ENCODE measurements around the gene OXCT1. TPM values are rescaled to one million over a fixed set of nuclear protein-coding genes. Genes with fewer than 3 reads are reported as not detected.

Gene OXCT1
- total RNA-seq, 1 experiment from 2014 or later, result 14.2 TPM

DNA sequence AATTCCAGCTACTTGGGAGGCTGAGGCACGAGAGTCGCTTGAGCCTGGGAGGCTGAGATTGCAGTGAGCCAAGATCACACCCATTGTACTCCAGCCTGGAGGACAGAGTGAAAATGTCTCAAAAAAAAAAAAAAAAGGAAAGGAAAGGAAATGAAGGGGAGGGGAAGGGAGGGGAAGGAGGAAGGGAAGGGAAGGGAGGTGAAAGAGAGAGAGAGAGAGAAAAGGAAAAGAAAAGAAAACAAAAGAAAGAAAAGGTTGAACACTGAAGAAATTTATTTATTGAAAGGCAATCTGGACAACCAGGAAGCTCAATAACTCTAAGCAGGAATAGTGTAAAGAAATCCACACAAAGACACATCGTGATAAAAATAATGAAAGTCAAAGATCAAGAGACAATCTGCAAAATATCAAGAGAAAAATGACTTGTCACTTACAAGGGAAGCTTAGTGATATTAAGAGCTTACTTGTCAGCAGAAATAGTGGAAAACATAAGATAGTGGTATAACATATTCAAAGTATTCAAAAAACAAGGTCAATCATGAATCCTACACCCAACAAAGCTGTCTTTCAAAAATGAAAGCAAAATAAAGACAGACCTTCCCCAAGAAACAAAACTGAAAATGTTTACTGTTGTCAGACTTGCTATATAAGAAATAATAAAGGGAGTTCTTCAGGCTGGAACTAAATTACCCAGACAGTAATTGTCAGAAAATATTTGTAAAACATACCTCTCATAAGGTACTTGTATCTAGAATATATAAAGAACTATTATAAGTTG is 23.0 kb upstream of the OXCT1 start:
- Mint-ChIP-seq H3K27me3 (ENCODE audit: unreplicated experiment) (peaks cover 32% of the 10 kb centered on the region), H3K4me1 (ENCODE audit: low read depth, unreplicated experiment) (peaks cover 12% of the 10 kb centered on the region), H3K27ac (ENCODE audit: unreplicated experiment) (no peak overlapping the region), H3K9me3 (ENCODE audit: low read depth, unreplicated experiment) (peaks cover 2% of the 10 kb centered on the region), H3K4me3 (ENCODE audit: low read depth, unreplicated experiment) (no peak overlapping the region), H3K36me3 (ENCODE audit: insufficient read depth, unreplicated experiment) (no peaks in the 10 kb centered on the region)
- intact Hi-C loops (cut with micrococcal nuclease; ENCODE audit: unreplicated experiment), result no loop called here
- TF ChIP-seq, protein P1, sequence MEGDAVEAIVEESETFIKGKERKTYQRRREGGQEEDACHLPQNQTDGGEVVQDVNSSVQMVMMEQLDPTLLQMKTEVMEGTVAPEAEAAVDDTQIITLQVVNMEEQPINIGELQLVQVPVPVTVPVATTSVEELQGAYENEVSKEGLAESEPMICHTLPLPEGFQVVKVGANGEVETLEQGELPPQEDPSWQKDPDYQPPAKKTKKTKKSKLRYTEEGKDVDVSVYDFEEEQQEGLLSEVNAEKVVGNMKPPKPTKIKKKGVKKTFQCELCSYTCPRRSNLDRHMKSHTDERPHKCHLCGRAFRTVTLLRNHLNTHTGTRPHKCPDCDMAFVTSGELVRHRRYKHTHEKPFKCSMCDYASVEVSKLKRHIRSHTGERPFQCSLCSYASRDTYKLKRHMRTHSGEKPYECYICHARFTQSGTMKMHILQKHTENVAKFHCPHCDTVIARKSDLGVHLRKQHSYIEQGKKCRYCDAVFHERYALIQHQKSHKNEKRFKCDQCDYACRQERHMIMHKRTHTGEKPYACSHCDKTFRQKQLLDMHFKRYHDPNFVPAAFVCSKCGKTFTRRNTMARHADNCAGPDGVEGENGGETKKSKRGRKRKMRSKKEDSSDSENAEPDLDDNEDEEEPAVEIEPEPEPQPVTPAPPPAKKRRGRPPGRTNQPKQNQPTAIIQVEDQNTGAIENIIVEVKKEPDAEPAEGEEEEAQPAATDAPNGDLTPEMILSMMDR (IDR thresholded peaks at IDR 0.05; ENCODE audit: unreplicated experiment), result no peak
- CTCF ChIA-PET, result interaction anchor here (0.7 kb wide), 1 partner anchor 11 kb away, joined by 3 read pairs; the partner anchor contains the start of gene RIMOC1
- BruUV-seq (replicated peaks), result no TSS peak
- DNase-seq, result no peak

DNA sequence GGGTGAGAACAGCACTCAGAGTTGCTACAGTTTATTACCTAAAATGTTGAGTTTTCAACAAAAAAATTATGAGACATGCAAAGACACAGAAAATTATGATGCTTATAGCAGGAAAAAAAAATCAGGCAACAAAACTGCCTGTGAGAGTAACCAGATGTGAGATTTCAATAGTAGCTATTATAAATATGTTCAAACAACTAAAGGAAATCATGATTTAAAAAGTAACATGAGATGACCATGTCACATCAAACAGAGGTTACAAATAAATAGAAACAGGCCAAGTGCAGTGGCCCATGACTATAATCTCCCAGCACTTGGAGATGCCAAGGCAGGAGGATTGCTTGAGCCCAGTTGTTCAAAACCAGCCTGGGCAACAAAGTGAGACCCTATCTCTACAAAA is 21.8 kb upstream of the OXCT1 start:
- no peaks in the 10 kb centered on the region for H3K36me3 Mint-ChIP-seq (ENCODE audit: insufficient read depth, unreplicated experiment)
- intact Hi-C loops (cut with micrococcal nuclease; ENCODE audit: unreplicated experiment), result no loop called here
- CTCF ChIA-PET, result no interaction called here
- H3K4me1 Mint-ChIP-seq (ENCODE audit: low read depth, unreplicated experiment), result peaks cover 12% of the 10 kb centered on the region
- DNase-seq, result no peak
- H3K4me3 Mint-ChIP-seq (ENCODE audit: low read depth, unreplicated experiment), result no peak overlapping the region
- H3K9me3 Mint-ChIP-seq (ENCODE audit: low read depth, unreplicated experiment), result peaks cover 2% of the 10 kb centered on the region
- no TSS peak for BruUV-seq (replicated peaks)
- no peak overlapping the region for H3K27ac Mint-ChIP-seq (ENCODE audit: unreplicated experiment)
- TF ChIP-seq, protein P1 (IDR thresholded peaks at IDR 0.05; ENCODE audit: unreplicated experiment), result no peak
- peaks cover 20% of the 10 kb centered on the region for H3K27me3 Mint-ChIP-seq (ENCODE audit: unreplicated experiment)

DNA sequence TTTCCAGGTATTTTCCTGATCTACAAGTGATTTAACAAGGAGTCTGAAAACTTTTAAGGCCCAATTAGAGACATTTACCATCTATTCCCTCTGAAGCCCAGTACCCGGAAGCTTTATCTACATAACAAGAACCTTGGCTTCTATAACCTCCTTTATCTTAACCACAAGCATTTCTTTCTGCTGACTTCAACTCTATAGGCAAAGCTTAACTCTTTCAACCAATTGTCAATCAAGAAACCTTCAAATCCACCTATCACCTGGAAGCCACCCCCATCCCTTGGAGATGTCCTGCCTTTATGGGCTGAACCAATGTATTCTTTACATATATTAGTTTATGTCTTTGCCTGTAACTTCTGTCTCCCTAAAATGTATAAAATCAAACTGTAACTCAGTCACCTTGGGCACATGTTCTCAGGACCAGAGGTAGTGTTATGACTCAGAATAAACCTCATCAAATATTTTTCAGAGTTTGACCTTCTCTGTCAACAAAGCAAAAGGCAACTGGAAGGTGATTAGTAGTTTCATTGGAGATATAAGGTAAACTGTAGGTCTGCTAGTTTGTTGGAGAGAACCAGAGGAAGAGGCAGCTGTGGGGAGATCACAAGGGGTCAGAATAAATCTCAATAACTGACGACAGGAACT is 21.0 kb upstream of the OXCT1 start:
- H3K4me1 Mint-ChIP-seq (ENCODE audit: low read depth, unreplicated experiment), result peaks cover 12% of the 10 kb centered on the region
- no peak overlapping the region for H3K27ac Mint-ChIP-seq (ENCODE audit: unreplicated experiment)
- H3K9me3 Mint-ChIP-seq (ENCODE audit: low read depth, unreplicated experiment), result peaks cover 2% of the 10 kb centered on the region
- no peak for DNase-seq
- H3K27me3 Mint-ChIP-seq (ENCODE audit: unreplicated experiment), result peaks cover 11% of the 10 kb centered on the region
- no peaks in the 10 kb centered on the region for H3K36me3 Mint-ChIP-seq (ENCODE audit: insufficient read depth, unreplicated experiment)
- TF ChIP-seq, protein P1 (IDR thresholded peaks at IDR 0.05; ENCODE audit: unreplicated experiment), result no peak
- no TSS peak for BruUV-seq (replicated peaks)
- intact Hi-C loops (cut with micrococcal nuclease; ENCODE audit: unreplicated experiment), result no loop called here
- H3K4me3 Mint-ChIP-seq (ENCODE audit: low read depth, unreplicated experiment), result no peak overlapping the region
- CTCF ChIA-PET, result no interaction called here

DNA sequence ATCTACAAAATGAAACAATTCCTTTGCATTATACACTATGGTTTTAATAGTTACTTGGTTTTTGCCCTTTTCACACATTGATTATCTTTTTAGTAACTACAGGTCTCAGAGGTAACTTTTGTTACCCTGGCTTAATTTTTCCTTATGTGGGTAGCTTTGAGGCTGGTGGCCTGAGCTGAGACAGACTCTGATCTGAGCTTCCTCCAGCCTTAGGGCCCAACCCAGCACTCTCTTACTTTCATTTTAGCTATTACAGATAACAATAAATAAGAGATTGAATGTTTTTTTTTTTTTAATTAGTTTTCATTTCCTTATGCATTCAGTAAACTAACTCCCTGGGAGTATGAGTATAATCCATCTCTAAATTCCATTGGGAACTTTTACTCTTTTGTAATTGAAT is 15.1 kb upstream of the OXCT1 start:
- no peaks in the 10 kb centered on the region for H3K36me3 Mint-ChIP-seq (ENCODE audit: insufficient read depth, unreplicated experiment)
- no peak for DNase-seq
- H3K4me1 Mint-ChIP-seq (ENCODE audit: low read depth, unreplicated experiment), result no peaks in the 10 kb centered on the region
- CTCF ChIA-PET, result no interaction called here
- TF ChIP-seq, protein P1 (IDR thresholded peaks at IDR 0.05; ENCODE audit: unreplicated experiment), result no peak
- H3K9me3 Mint-ChIP-seq (ENCODE audit: low read depth, unreplicated experiment), result peaks cover 2% of the 10 kb centered on the region
- BruUV-seq (replicated peaks), result no TSS peak
- no peak overlapping the region for H3K27ac Mint-ChIP-seq (ENCODE audit: unreplicated experiment)
- intact Hi-C loops (cut with micrococcal nuclease; ENCODE audit: unreplicated experiment), result no loop called here
- H3K27me3 Mint-ChIP-seq (ENCODE audit: unreplicated experiment), result no peaks in the 10 kb centered on the region
- no peak overlapping the region for H3K4me3 Mint-ChIP-seq (ENCODE audit: low read depth, unreplicated experiment)

Data from Calu3 (cell line).